ENCODE measurements around the gene SLC66A2. TPM values are rescaled to one million over a fixed set of nuclear protein-coding genes. Genes with fewer than 3 reads are reported as not detected.

The SLC66A2 gene
- total and polyA plus RNA-seq, 2 of the 13 experiments (the other 11 are each of a cell fraction or from before 2014, with no cell fraction given), result 33.5 to 41.9 TPM

- no TSS peak for BruUV-seq (replicated peaks)
- intact Hi-C loops (cut with micrococcal nuclease; ENCODE audit: unreplicated experiment) (no loop called here), in situ Hi-C loops (cut with HindIII; ENCODE audit: extremely low pct_ligation_motif_present, low pct_unique_long_range_greater_than_20kb) (no loop called here)
- H4K20me1 ChIP-seq (ENCODE audit: insufficient read depth, low read length), result peaks cover 66% of the 10 kb centered on the region
- TF ChIP-seq HNF4G (IDR thresholded peaks at IDR 0.05; ENCODE audit: borderline replicate concordance, low read depth, low read length) (no peak), HNF4G (CRISPR knock-in tag; IDR thresholded peaks at IDR 0.05; ENCODE audit: borderline replicate concordance, low read depth) (no peak), CAMTA2 (CRISPR knock-in tag; IDR thresholded peaks at IDR 0.05; ENCODE audit: borderline replicate concordance) (no peak), ETV6 (CRISPR knock-in tag; conservative IDR thresholded peaks at IDR 0.05) (no peak), POGZ (CRISPR knock-in tag; IDR thresholded peaks at IDR 0.05) (no peak), SMAD3 (CRISPR knock-in tag; IDR thresholded peaks at IDR 0.05) (no peak), ZNF44 (CRISPR knock-in tag; IDR thresholded peaks at IDR 0.05) (no peak), SMAD1 (CRISPR knock-in tag; IDR thresholded peaks at IDR 0.05; ENCODE audit: borderline replicate concordance, low read depth) (no peak), PRDM10 (CRISPR knock-in tag; IDR thresholded peaks at IDR 0.05; ENCODE audit: low read depth) (no peak)
- no peak overlapping the region for H2AFZ ChIP-seq (ENCODE audit: low read length)
- H3K9ac ChIP-seq (ENCODE audit: insufficient read depth, low read depth, low read length), result no peak overlapping the region
- POLR2A ChIA-PET, result no interaction called here
- H3K27ac ChIP-seq (ENCODE audit: extremely low read length, insufficient read depth, low read length), result no peak overlapping the region
- FAIRE-seq (no peak), DNase-seq (ENCODE audit: low spot score) (no peak), ATAC-seq (no peak)
- peaks cover 7 to 61% of the 10 kb centered on the region in 2 experiments for H3K36me3 ChIP-seq (replicated peaks in 1 of 2; ENCODE audit: control insufficient read depth in 1 of 2, insufficient read depth in 2 of 2, low read length in 2 of 2)
- no peaks in the 10 kb centered on the region for H3K4me1 ChIP-seq (ENCODE audit: insufficient read depth, low read length)
- CTCF ChIA-PET (ENCODE audit: low intra/inter-chr PET ratio, low total read pairs), result no interaction called here
- peaks cover 53% of the 10 kb centered on the region for H3K79me2 ChIP-seq (ENCODE audit: insufficient read depth, low read length)
- no peak overlapping the region for H3K4me2 ChIP-seq (ENCODE audit: low read depth, low read length)
- peaks cover 5% of the 10 kb centered on the region for H3K9me3 ChIP-seq (ENCODE audit: low read length)
- no peak overlapping the region for H3K4me3 ChIP-seq (replicated peaks in 1 of 3; ENCODE audit: insufficient read depth in 1 of 3, low read depth in 2 of 3, low read length in 3 of 3)
- 94% methylated on average over 21 of the region's 25 CpGs for WGBS (ENCODE audit: low lambda C conversion rate)
- no peaks in the 10 kb centered on the region for H3K27me3 ChIP-seq (ENCODE audit: control insufficient read depth in 1 of 2, insufficient read depth in 2 of 2, low read length in 2 of 2)
Measured at GRCh38 chr18:79924814-79925731, 26.4 kb downstream of the SLC66A2 start.
